Right kidney (tissue), 9 donors: ENCODE results near the gene TNFAIP8L2.

Source experiments
- DNase-seq: peaks from one replicate; pipeline ENCODE4 v3.0.0-alpha.2; 2016
- long read RNA-seq, 8 donors: transcript quantifications; one replicate each; lab custom pipeline, GENCODE V29; 2026

The TNFAIP8L2 gene
- long read RNA-seq, donor 1, result 0 reads
- long read RNA-seq, donor 2, result 0 reads
- long read RNA-seq, donor 3, result 0 reads
- long read RNA-seq, donor 4, partial matches to known transcripts, result 0 of 2 reads
- long read RNA-seq, donor 4, other reads (novel, unspliced or antisense), result 0 of 2 reads
- long read RNA-seq, donor 5, partial matches to known transcripts, result 0 of 1 reads
- long read RNA-seq, donor 5, other reads (novel, unspliced or antisense), result 0 of 1 reads
- long read RNA-seq, donor 6, result 0 reads
- long read RNA-seq, donor 7, result 0 reads
- long read RNA-seq, donor 8, result 0 reads

DNA sequence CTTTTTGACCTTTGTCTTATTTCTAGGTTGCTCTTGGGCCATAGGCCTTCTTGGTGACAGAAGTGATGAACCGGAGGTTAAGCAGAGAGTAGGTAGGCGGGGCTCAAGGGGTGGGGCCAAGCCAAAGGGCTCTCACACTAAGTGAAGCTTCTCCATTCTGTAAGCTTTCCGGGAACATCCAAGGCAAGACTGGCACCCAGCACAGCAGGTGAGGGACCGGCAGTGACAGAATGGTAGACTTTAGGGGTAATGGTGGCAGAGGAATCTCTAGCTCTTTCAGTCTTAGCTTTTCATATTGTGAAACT lies at the start of gene TNFAIP8L2:
TNFAIP8L2 (plus strand) TSS at position 135 of the 305 bp plus-strand sequence. CDS start 2,049 bp downstream, outside the sequence.
- DNase-seq, result no peak

DNA sequence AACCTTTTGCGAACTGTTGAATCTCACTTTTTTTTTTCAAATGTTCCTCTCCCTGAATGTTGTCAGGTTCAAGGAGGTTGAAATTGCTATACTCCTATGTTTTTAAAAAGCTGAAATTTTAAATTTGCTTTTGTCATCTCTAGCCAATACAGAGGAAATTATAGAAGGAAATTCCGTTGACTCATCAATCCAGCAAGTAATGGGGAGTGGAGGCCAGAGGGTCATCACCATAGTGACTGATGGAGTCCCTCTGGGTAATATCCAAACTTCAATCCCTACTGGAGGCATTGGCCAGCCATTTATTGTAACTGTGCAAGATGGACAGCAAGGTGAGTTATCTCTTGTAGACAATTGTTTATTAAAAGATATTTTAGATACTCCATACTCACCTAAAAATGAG lies 49.6 kb upstream of the TNFAIP8L2 start:
- DNase-seq, result no peak

DNA sequence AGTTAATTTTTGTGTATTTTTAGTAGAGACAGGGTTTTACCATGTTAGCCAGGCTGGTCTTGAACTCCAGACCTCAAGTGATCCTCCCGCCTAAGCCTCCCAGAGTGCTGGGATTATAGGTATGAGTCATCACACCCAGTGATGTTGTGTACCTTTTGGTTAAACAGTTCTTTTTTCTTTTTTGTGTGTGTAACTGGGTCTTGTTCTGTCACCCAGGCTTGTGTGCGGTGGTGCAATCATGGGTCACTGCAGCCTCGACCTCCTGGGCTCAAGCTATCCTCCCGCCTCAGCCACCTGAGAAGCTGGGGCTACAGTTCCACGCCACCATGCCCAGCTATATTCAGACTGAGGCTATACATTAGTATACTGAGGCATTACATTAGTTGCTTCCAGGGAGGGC lies 48.1 kb upstream of the TNFAIP8L2 start:
- no peak for DNase-seq

DNA sequence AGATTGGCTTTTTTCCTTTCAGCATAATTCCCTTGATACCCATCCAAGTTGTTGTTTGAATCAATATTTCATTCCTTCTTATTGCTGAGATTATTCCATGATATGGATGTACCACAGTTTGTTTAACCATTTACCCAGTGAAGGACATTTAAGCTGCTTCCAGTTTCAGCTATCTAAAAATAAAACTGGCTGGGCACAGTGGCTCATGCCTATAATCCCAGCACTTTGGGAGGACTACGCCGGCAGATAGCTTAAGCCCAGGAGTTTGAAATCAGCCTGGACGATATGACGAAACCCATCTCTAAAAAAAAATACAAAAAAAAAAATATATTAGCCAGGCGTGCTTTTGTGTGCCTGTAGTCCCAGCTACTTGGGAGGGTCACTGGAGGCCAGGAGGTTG lies 42.6 kb upstream of the TNFAIP8L2 start:
- no peak for DNase-seq

DNA sequence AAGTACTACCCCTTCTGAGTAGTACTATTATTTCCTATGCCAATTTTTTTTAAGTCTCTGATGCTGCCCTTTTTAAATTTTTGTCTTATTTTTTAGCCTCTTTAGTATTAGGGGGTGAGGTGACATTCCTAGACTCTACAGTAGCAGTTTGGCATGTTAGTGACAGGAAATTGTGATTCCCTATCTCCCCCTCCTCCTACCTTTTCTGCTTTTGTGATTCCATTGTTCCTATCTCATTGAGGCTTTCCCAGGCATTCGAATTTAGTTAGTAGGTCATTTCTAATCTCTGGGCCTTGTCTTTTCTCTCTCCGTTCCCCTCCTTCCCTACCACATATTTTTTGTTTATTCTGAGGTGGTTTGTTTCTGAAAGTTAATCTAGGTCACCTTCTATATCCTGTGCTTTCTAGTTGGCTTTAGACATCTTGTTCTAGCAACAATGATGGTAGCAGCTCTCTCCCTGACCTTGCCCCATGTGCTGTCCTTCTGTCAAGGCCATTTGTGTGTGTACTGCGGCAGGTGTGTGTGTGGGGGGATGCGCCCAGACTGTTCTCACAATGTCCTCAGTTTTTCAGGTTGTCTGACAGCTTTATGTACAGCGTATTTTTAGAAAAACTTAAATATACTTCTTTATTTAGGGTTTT lies 31.6 kb upstream of the TNFAIP8L2 start:
- no peak for DNase-seq

DNA sequence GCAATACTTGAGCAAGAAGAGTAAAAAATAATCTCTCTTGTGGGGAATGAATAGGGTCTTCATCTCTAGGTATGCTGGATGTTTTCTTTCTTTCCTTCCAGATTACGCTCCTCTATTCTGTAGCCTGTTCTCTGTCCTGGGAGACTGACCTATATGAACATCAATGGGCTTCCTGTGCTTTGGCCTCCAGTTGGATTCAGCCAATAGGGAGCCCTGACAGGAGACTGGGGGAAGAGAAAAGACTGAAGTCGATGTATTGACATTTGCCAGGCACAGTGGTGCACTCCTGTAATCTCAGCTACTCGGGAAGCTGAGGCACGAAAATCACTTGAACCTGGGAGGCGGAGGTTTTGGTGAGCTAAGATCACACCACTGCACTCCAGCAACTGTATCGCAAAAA lies 27.6 kb upstream of the TNFAIP8L2 start:
- DNase-seq, result no peak

DNA sequence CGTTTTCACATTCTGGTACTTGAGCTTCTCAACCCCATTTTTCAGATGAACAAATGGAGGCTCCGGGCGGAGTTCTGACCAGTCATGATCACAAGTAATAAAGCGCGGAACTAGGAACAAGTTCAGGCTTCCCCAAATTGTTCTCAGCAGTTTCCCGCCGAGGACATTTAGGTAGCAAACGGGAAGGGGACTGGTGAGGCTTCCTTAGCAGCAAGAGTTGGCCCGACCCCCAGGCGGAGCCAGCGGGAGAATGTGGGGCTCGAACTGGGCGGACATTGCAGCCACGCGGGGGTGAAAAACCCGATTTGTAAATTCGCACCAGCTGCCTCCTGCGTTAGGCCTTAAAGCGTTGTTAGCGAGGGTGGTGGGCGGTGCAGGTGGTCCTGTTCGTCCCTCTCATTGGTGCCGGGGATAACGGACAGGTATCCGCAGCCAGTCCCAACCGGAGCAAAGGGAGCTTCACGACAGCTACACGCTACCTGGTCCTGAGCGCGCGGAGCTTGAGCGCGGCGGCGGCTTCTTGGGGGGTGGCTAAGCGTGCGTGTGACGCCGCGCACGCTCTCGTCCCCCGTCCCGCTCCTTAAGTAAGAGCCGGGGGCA lies 25.4 kb upstream of the TNFAIP8L2 start:
- DNase-seq, result peak; percentile 83

DNA sequence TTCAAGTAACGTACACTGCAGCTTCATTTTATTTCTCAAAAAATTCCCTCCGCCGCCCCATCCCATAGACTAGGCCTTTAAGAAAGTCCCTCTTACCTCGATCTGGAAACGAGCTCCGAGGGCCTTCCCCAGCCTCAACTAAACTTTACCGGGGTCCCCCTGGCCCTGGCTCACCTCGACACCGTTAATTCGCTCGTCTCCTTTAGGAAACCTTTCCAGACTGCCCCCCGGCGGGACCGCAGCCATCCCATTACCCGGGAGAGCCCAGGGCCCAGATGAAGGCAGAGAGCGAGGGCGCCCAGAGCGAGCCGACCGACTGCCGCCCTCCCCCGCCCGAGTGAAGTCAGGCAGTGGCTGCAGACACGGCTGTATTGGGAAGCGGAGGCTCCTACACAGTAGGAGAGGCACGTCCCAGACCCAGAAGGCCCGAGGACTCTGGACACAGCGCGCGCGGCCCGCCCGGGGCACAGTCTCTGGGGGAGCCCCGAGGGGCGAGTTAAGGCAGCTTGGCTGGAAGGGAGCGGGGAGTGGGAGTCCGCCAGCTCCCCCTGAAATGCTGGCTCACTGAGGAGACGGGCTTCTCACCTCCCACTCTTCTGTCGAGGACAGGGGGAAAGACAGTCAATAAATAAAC lies 24.6 kb upstream of the TNFAIP8L2 start:
- DNase-seq, result peak; percentile 89

DNA sequence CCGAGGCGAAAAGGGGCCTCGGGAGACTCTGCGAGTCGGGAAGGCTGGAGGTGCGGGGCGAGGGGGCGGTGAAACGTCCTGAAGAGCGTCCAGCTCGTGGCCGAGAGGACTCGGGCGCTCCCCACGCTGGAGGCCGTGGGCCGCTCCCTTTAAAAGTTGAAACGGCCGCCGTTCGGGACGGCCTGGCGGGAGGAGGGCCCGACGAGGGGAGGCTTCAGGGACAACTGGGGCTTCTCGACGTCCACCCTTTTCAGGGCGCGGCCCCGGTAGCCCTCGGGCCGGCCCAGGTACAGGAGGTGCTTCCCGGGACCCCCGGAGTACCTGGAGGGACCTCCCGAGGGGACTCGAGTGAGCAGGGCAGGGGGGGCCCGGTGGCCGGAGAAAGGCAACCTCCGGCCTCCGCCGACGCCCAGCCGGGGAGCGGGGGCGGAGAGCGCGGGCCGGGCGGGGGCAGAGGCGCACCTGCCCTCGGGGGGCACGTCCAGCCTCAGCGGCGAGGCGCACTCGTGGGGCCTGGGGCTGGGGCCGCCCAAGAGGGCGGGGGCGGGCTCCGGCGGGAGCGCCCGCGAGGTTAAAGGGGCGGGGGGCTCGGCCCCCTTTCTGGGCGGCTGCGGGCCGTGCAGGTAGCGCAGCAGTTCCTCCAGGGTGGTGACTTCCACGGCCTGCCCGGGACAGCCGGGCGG lies 24.0 kb upstream of the TNFAIP8L2 start:
- DNase-seq, result no peak

DNA sequence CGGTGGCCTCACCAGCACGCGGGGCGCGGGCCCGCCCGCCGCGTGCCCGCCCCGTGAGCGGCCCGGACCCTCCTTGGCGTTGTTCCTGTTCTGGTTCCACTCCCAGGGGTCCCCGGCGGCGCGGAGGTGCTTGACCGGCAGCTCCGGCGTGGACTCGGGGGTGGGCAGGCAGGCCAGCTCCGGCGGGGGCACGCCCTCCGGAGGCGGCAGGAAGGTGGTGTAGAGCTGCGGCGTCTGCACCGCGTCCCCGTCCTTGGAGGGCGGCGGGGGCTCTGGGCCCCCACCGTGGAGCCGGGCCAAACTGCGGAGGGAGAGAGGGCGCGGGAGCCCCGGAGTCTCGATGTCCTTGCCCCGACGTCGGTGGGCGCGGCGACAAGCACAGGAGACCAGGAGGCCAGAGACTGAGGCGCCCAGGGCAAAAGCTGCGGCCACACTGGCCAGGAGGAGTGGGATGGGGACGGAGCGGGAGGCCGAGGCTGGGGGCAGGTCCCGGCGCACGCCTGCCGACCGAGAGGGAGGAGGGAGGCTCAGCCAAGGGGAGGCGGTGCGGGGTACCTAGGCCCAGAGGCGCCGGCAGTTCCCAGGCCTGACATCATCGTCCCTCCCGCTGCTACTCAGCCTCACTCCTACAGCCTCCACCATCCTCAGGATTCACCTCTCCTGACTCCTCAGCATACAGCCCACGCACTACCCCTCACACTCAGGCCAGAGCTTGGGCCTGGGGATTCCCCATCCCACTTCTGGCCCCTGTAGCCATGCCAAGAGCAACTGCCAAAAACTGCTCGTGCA lies 23.2 kb upstream of the TNFAIP8L2 start:
- peak; percentile 52 for DNase-seq

DNA sequence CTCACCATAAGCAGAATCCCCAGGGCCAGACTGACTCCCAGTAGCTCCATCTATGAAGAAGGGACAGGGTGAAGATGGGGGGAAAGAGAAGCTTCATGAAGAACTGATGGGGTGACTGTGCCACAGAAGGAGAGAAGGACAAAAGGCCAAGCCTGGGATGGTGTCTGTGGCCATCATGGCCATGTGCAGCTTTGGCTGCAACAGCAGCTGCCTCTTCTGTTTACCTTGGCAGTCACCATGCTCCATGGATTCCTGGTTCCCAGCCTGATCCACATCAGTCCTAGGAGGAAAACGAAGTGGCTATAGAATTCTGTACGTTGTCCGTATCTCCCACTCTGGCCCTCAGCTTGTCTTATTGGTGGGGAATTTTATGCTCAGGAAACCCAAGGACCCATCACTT lies 22.1 kb upstream of the TNFAIP8L2 start:
- no peak for DNase-seq

DNA sequence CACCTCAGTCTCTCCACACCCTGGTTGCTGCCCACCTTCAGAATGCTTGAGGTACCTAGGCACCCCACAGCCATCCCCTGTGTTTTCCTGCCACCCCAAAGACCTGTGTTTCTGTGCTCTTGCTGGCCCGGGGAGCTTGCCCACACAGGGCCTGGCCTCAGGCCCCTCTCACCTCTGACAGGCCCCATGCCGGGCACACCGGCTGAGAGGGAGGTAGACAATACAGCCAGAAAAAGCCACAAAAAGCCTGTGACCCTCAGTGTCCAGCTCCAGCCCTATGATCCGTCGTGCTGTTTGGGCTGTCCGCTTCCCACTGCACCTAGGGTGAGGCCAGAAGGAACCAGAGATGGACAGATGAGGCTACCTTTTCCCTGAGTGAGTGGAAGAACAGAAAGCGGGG lies 21.5 kb upstream of the TNFAIP8L2 start:
- no peak for DNase-seq

DNA sequence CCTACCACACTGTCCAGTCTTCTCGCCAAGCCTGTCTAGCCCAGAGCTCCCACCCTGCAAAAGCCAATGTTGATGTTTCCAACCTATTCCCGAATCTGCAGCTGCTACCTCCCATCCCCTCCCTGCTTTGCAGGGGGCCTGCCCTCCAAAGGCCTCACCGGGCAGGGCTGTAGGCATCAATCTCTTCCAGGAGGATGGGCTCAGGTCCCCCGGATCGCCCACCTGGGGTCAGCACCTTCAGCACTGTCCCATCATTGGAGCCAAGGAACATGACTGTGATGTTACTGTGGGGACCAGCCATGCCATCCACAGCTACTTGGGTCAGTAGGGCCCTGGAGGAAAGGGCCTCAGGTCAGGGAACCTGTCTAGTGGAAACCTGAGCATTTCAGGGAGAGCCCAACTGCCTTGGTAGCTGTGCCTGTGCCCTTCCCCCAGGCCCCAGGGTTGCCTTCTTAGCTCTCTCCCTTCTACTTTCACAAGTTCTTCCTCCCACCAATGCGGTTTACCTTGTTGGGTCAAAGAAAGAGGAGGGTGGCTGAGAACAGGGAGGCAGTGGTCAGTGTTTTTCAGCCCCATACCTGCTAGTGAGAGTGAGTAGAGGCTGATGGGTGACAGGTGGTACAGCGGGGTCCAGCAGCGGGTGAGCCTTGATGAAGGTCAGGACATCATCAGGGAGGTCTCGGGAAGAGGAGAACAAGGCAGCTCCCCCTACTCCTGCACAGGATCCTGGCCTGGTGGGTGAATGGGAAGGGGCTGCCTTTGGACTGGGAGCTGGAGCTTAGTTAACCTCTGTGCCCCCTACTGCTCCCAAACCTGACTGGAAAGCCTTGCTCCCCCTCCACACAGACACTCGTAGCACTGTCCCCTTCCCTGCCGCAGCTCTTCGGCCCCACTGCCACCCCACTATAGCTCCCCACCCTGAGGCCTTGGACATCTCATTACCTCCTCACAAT lies 20.7 kb upstream of the TNFAIP8L2 start:
- DNase-seq, result no peak

DNA sequence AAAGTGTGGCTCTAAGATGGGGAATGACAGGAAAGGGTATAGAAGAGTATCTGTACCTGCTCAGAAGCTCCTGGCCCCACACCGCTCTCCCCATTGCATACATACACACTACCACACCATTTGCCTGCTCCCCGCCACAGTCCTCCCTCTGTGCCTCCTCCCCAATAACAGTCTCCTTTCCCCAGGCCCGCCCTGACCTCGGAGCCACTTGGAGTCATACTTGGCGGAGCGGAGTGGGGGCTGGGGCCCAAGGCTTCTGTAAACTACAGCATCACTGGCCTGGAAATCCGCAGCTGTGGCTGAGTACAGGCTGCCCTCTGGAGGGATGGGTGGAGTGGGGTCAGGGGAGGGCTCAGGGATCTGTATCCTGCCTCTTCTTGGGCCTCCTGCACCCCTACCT lies 18.7 kb upstream of the TNFAIP8L2 start:
- DNase-seq, result no peak

DNA sequence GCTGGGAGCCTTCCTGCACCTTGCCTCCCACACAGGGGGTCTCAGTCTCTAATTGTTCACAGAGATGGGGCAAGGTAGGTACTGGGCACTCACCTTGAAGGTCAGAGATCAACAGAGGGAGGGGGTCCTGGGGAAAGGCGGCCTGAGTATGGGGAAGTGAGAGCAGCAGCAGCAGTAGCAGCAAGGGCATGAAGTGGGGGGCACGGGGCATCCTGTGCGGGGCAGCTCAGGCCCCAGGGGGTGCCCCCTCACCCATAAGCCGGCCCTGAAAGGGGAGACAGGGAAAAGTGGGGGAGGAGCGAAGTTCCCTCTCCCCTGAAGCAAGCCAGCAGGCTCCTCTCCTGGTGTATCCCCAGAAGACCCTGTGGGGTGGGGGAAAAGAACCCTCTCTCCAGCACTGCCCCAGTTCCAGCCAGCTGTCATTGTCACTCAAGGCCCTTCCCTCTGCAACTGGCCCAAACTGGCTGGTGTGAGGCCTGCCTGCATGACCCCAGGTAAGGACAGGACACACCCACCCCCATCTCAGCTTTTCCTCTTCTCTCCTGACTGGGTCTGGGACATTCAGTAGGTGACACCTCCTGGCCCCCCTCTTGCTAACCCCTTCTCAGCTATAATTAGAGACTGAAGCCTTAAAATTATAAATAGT lies 13.9 kb upstream of the TNFAIP8L2 start:
- no peak for DNase-seq

DNA sequence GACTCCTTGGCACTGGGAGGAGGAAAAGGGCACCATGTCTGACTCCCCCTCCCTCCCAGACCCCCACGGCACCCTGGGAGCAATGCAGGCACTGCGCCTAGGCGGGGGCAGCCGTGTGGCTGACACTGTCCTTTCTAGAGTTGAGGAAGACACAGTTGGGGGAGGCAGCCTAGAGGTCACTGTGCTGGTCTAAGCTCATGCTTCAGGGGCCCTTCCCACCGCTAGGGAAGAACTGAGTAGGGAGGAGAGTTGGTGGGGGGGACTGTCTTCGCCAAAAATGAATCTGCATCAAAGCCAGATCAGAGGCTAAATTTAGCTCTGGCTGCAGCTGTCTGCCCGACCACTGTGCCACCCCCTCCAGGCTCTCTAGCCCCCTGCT lies 13.4 kb upstream of the TNFAIP8L2 start:
- DNase-seq, result no peak

DNA sequence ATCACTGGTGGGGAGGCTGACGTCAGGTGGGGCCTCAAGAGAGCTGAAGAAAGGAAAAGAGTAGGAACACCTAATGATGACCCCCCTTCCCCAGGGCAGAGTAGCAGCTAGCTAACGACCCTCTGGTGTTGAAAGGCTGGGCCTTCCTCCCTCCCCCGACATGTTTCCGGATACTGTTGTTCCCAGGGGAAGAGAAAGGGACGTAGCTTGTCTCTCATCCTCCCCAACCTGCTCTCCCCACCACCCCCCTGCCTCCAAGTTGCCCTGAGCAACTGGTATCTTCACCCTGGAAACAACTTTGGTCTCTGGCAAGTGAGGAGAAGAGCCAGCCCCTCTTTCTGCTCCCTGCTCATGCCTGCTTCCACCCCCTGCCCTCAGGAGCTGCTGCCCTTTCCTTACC lies 12.5 kb upstream of the TNFAIP8L2 start:
- DNase-seq, result no peak

DNA sequence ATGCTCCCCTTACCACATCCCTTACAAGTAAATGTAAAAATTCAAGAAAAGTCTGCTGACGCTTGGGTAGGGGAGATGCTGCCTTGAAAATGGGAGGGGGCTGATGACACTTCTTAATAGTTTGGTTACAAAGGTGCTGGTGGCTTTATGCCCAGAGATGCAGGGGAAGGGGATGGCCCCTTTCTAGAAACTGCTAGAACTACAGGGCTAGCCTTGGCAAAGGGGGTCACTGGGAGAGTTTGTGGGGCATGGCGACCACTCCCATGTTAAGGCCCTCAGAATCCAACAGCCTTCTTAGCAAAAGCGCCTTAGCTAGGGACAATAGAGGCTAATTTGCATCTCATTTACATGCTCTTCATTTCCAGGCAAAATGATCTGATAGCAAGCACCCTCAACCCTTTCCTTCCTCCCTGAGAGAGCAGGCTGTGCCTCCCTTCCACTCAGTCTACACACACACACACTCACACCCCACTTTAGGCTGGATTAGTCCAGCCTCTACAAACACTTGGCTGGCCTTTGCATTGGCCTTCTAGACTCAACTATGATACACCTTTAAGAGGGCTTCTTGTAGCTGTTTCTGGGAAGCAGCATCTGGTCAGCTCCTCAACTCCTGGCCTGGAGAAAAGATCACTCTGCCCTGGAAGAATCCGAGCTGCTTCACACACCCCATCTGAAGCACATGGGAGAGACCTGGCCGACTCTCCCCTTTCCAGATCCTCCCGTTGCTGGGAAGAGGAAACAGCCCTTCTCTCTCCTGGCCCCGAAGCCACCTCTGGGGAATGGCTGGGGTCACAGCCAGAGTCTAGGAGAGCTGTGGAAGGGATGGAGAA lies 11.8 kb upstream of the TNFAIP8L2 start:
- peak; percentile 52 for DNase-seq

DNA sequence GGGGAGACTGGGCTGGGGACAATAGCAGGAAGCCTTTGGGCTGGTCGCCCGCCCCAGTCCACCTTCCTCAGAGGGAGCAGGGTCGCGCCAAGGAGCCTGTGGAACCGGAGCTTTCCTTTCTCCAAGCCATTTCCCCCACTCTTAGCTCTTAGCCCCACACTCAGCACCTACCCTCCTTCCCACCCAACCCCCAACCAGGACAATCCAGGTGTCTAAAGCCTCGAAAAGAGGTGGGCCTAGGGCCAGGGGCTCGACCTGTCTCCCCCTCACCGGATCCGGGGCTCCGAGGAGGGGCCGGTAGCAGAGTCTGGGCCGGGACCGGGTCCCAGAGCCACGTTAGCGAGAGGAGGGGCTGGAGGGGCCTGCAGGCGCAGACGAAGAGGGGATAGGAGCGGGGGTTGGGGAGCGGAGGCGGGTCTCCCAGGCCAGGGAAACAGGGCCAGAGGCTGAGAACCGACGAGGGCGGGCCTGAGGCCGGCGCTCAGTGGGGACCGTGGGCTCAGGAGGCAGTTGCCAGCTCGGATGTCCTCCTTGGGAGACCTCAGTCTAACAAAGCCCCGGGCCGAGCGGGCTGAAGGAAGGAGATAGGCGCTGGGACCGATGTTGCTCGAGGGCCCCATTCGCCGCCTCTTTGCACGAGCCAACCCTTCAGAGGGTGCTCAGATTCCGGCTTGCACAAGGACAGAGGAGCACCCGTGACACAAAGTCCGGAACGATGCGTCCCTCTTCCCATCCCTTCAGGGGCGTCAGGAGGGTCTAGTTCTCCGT lies 11.0 kb upstream of the TNFAIP8L2 start:
- peak; percentile 72 for DNase-seq
